HepG2 (cell line): ENCODE results near the gene ANKRD11. TPM values are rescaled to one million over a fixed set of nuclear protein-coding genes. Genes with fewer than 3 reads are reported as not detected.

Source experiments
- ATAC-seq: fragments of 200-7000 bp; cut with Tn5 transposase; 3 replicates; pipeline ENCODE4 v1.9.1; 2020; ENCODE audit warnings: mild to moderate bottlenecking, moderate library complexity
- BruUV-seq: library from RNA; stranded (reverse); fragments of 400-500 nt; replicated peaks from 2 replicates; lab custom pipeline; 2021; lab: Mats Ljungman, UMichigan
- CTCF ChIA-PET: fragments of 300-600 bp; formaldehyde crosslinking; extraction: SDS; loops from one replicate; lab custom pipeline; 2021; ENCODE audit warnings: low total read pairs, inconsistent platforms, low intra/inter-chr PET ratio; lab: Yijun Ruan, JAX
- POLR2A ChIA-PET: fragments of 350-600 bp; sonication (Branson Sonifier 250); formaldehyde crosslinking; loops from one replicate; lab custom pipeline; 2020; ENCODE audit warnings: antibody characterized with exemption, inconsistent platforms; lab: Yijun Ruan, JAX
- DNase-seq: peaks from one replicate; pipeline ENCODE4 v3.0.0-alpha.2; 2015; ENCODE audit warnings: low spot score
- FAIRE-seq: peaks from 3 replicates; lab custom pipeline; 2011; peaks lifted over from hg19 to GRCh38; lab: Jason Lieb, UNC
- H2AFZ ChIP-seq: one replicate; pipeline ENCODE4 v1.6.1; 2011; ENCODE audit warnings: low read length, inconsistent platforms
- H3K27ac ChIP-seq: fragments of 300-600 bp; 3 replicates; pipeline ENCODE4 v1.8.0; 2011; ENCODE audit warnings: mixed run types, mild to moderate bottlenecking, mixed read lengths, low read length, inconsistent platforms; ENCODE audit not compliant: insufficient read depth; ENCODE audit errors: extremely low read length
- H3K27me3 ChIP-seq, 2 experiments: fragments of 200-600 bp in 1 of 2; 2 replicates in 1 of 2; 3 replicates in 1 of 2; pipeline versions ENCODE4 v1.6.0 to v1.8.0; 2011; ENCODE audit warnings: low read length in 2 of 2, mild to moderate bottlenecking in 2 of 2, moderate library complexity in 2 of 2, inconsistent platforms in 1 of 2; ENCODE audit not compliant: insufficient read depth in 2 of 2, control insufficient read depth in 1 of 2
- H3K36me3 ChIP-seq, 2 experiments: fragments of 200-600 bp in 1 of 2; replicated peaks in 1 of 2; 2 replicates in 1 of 2; 3 replicates in 1 of 2; pipeline versions ENCODE4 v1.5.1 to v1.8.0; 2011; ENCODE audit warnings: low read length in 2 of 2, inconsistent platforms in 1 of 2; ENCODE audit not compliant: insufficient read depth in 2 of 2, control insufficient read depth in 1 of 2
- H3K4me1 ChIP-seq: 2 replicates; pipeline ENCODE4 v1.5.1; 2012; ENCODE audit warnings: low read length, inconsistent platforms; ENCODE audit not compliant: insufficient read depth
- H3K4me2 ChIP-seq: 2 replicates; pipeline ENCODE4 v1.6.0; 2011; ENCODE audit warnings: low read depth, low read length, inconsistent platforms
- H3K4me3 ChIP-seq, 3 experiments: fragments of 200-600 bp in 1 of 3; sonication (generic), shearing (Covaris generic) in 1 of 3; replicated peaks in 1 of 3; 2 replicates each; pipeline ENCODE4 v1.5.1; 2011 to 2016; ENCODE audit warnings: low read length in 3 of 3, inconsistent platforms in 2 of 3, low read depth in 2 of 3, mild to moderate bottlenecking in 2 of 3, control low read depth in 1 of 3, mixed read lengths in 1 of 3; ENCODE audit not compliant: insufficient read depth in 1 of 3
- H3K79me2 ChIP-seq: one replicate; pipeline ENCODE4 v1.6.1; 2011; ENCODE audit warnings: low read length, inconsistent platforms; ENCODE audit not compliant: insufficient read depth
- H3K9ac ChIP-seq: 2 replicates; pipeline ENCODE4 v1.6.0; 2011; ENCODE audit warnings: mild to moderate bottlenecking, low read depth, low read length, inconsistent platforms; ENCODE audit not compliant: insufficient read depth
- H3K9me3 ChIP-seq: 2 replicates; pipeline ENCODE4 v1.5.1; 2012; ENCODE audit warnings: mild to moderate bottlenecking, low read length
- H4K20me1 ChIP-seq: 2 replicates; pipeline ENCODE4 v1.6.0; 2011; ENCODE audit warnings: inconsistent platforms, mild to moderate bottlenecking, low read length, moderate library complexity; ENCODE audit not compliant: insufficient read depth
- ARID2 ChIP-seq: sonication (generic); formaldehyde crosslinking; IDR thresholded peaks from 2 replicates; pipeline ENCODE4 v1.8.1; 2022; ENCODE audit warnings: mild to moderate bottlenecking, missing genetic modification reagents, borderline replicate concordance
- KIAA2018 ChIP-seq: sonication (generic); formaldehyde crosslinking; IDR thresholded peaks from 2 replicates; pipeline ENCODE4 v1.5.0; 2020; ENCODE audit warnings: mild to moderate bottlenecking, missing genetic modification reagents, borderline replicate concordance
- MAFF ChIP-seq: IDR thresholded peaks from 2 replicates; pipeline ENCODE4 v1.6.1; 2011; ENCODE audit warnings: low read depth, low read length, improper control_type of control experiment
- MIER3 ChIP-seq: IDR thresholded peaks from 2 replicates; pipeline ENCODE4 v1.6.1; 2016; ENCODE audit warnings: missing compliant biosample characterization, borderline replicate concordance
- MTF2 ChIP-seq: sonication (generic); formaldehyde crosslinking; IDR thresholded peaks from 2 replicates; pipeline ENCODE4 v1.5.0; 2020; ENCODE audit warnings: missing genetic modification reagents, borderline replicate concordance
- MXI1 ChIP-seq: IDR thresholded peaks from 3 replicates; pipeline ENCODE4 v1.6.1; 2012; ENCODE audit warnings: low read depth, low read length, inconsistent platforms, borderline replicate concordance
- NFIC ChIP-seq: IDR thresholded peaks from 2 replicates; pipeline ENCODE4 v1.6.1; 2012; ENCODE audit warnings: mild to moderate bottlenecking, low read length, inconsistent platforms
- POGZ ChIP-seq: sonication (generic); formaldehyde crosslinking; IDR thresholded peaks from 2 replicates; pipeline ENCODE4 v1.4.0; 2020; ENCODE audit warnings: mild to moderate bottlenecking, missing genetic modification reagents
- ZMYM3 ChIP-seq: sonication (generic); formaldehyde crosslinking; IDR thresholded peaks from 2 replicates; pipeline ENCODE4 v1.5.1; 2020; ENCODE audit warnings: mild to moderate bottlenecking, missing genetic modification reagents
- ZNF3 ChIP-seq: IDR thresholded peaks from 2 replicates; pipeline ENCODE4 v1.7.0; 2017; ENCODE audit warnings: inconsistent platforms
- ZNF572 ChIP-seq: sonication (generic); formaldehyde crosslinking; IDR thresholded peaks from 2 replicates; pipeline ENCODE4 v1.5.1; 2020; ENCODE audit warnings: mild to moderate bottlenecking, missing genetic modification reagents
- ZUFSP ChIP-seq: sonication (generic); formaldehyde crosslinking; IDR thresholded peaks from 2 replicates; pipeline ENCODE4 v1.9.0; 2021; ENCODE audit warnings: missing genetic modification reagents, mild to moderate bottlenecking, borderline replicate concordance
- WGBS: methylation state at CpG from one replicate; pipeline ENCODE4 v1.1.6; 2017; ENCODE audit warnings: low lambda C conversion rate; 5-methylcytosine and 5-hydroxymethylcytosine counted together
- in situ Hi-C: cut with HindIII; loops from 2 replicates; pipeline ENCODE4 v1.10.0; 2017; ENCODE audit warnings: low pct_unique_long_range_greater_than_20kb; ENCODE audit not compliant: extremely low pct_ligation_motif_present
- intact Hi-C: fragments of 100-400 bp; cut with micrococcal nuclease; formaldehyde crosslinking; loops from one replicate; pipeline ENCODE4 v1.10.0; 2022; ENCODE audit not compliant: unreplicated experiment
- polyA plus RNA-seq, 8 experiments: library from polyadenylated mRNA; depleted of rRNA in 3 of 8; stranded (reverse) in 7 of 8; unstranded in 1 of 8; fragments of >200 nt; fragmentation: Illumina TruSeq in 4 of 8; extraction: Trizol in 4 of 8; gene quantifications; 2 replicates each; pipeline versions ENCODE4 v1.2.1 to v1.2.3, GENCODE V29; 2011 to 2016; ENCODE audit warnings: low read depth in 4 of 8, missing spikeins in 1 of 8, mixed read lengths in 1 of 8; ENCODE audit not compliant: insufficient read depth in 1 of 8
- total RNA-seq, 5 experiments: library from RNA; depleted of rRNA; stranded (reverse); fragments of >200 nt; fragmentation: Illumina TruSeq; extraction: Trizol; gene quantifications; 2 replicates each; pipeline ENCODE4 v1.2.3, GENCODE V29; 2016; ENCODE audit warnings: low read depth in 1 of 5
- TF ChIP-seq, protein P1 (sequence below): sonication (generic); IDR thresholded peaks from 2 replicates; pipeline ENCODE4 v1.6.1; 2016; ENCODE audit warnings: low read depth, borderline replicate concordance

The ANKRD11 gene
- total and polyA plus RNA-seq, 2 of the 13 experiments (the other 11 are each of a cell fraction or from before 2014, with no cell fraction given) = 21.4 to 38.4 TPM

DNA sequence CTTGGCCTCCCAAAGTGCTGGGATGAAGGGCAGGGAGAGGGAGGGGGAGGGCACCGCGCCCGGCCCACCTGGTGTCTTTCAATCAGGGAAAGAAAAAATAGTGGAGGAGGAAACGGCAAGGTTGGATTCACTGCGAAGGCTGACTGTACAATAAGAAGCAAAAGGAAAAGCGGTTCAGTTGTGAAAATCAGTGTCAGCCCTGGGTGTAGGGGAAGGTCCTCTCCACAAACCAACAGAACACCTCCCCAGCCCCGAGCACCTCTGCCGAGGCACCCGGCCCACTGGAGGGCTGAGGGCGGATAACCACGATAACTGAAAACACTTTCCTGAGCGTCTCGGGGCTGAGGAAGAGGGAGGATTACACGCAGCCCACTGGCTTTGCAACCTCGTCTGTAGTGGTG is 16.4 kb upstream of the ANKRD11 start (continued):
- TF ChIP-seq KIAA2018 = no peak

DNA sequence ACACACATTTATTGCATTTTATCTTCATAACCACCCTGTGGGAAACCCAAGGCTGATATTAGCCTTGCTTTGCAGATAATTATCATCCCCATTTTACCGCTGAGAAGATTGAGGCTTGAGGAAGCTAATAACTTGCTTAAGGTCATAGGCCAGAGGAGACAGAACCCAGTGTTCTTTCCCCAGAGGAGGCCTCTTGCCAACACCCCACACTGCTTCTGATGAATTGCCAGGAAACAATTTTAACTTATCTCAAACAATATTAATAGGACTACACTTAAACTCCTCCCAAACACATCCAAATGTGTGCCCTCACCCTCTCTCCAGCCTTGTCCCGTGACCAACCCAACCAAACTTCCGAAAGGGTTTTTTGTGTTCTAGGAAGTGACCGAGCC is 15.7 kb upstream of the ANKRD11 start:
- Histone ChIP-seq H3K4me2 (peak overlapping the region; percentile 99), H2AFZ (no peak overlapping the region), H4K20me1 (peaks cover 12% of the 10 kb centered on the region), H3K79me2 (peaks cover 42% of the 10 kb centered on the region), H3K36me3 (peaks cover 7 to 8% of the 10 kb centered on the region in 2 experiments), H3K4me1 (peaks cover 70% of the 10 kb centered on the region), H3K9ac (peak overlapping the region; percentile 79), H3K27me3 (no peaks in the 10 kb centered on the region; a peak in 1 of 5 replicates), H3K9me3 (no peaks in the 10 kb centered on the region), H3K27ac (peak overlapping the region; percentile 94), H3K4me3 (peak overlapping the region; percentile 49 to 74 (median 55))
- ChIA-PET POLR2A (interaction anchor here (1.2 to 2.7 kb wide), 5 partner anchors 11 to 259 kb away, joined by 3 to 13 read pairs (median 4); no protein-coding TSS in a partner anchor), CTCF (no interaction called here)
- in situ Hi-C loops = no loop called here
- ATAC-seq (no peak), FAIRE-seq (no peak), DNase-seq (no peak)
- no TSS peak for BruUV-seq
- WGBS = 55% methylated on average over 4 of the region's 4 CpGs
- intact Hi-C loops = loop anchor here (2.0 to 5.0 kb wide), 5 partner anchors 51 to 264 kb away; no protein-coding TSS in a partner anchor
- TF ChIP-seq ZNF3 (no peak), ZMYM3 (0 out of 2 replicates have a peak, but pooled peaks have one; percentile 41), POGZ (no peak), NFIC (no peak), MTF2 (CRISPR knock-in tag) (no peak), MIER3 (CRISPR knock-in tag) (no peak), MAFF (no peak), ARID2 (peak; percentile 85; the same call in 1 of the 2 replicates), MXI1 (no peak), ZNF572 (CRISPR knock-in tag) (0 out of 2 replicates have a peak, but pooled peaks have one; percentile 50), ZUFSP (CRISPR knock-in tag) (0 out of 2 replicates have a peak, but pooled peaks have one; percentile 50)
- TF ChIP-seq, protein P1, sequence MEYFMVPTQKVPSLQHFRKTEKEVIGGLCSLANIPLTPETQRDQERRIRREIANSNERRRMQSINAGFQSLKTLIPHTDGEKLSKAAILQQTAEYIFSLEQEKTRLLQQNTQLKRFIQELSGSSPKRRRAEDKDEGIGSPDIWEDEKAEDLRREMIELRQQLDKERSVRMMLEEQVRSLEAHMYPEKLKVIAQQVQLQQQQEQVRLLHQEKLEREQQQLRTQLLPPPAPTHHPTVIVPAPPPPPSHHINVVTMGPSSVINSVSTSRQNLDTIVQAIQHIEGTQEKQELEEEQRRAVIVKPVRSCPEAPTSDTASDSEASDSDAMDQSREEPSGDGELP = no peak
